Measurements from ENCODE around the gene SHROOM3. TPM values are rescaled to one million over a fixed set of nuclear protein-coding genes. Genes with fewer than 3 reads are reported as not detected.

Gene SHROOM3
- polyA plus RNA-seq, 2 of the 4 experiments (the other 2 are of a cell fraction), result 2.8 to 5.1 TPM

DNA sequence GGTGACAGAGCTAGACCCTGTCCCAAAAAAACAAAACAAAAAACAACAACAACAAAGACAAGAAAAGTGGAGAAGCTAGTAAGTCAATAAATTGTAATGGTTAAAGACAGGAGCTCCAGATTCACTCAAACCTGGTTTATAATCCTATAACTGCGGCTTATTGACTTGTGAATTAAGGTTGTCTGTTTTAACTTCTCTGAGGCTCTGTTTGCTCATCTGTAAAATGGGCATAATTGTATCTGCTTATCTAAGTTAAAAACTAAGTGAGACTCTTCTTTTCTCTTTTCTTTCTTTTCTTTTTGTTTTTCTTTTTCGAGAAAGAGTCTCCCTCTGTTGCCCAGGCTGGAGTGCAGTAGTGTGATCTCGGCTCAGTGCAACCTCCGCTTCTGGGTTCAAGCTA, 378.0 kb downstream of the SHROOM3 start:
- FAIRE-seq, result no peak
- no peaks in the 10 kb centered on the region for H3K4me1 ChIP-seq
- no peak overlapping the region for H3K4me2 ChIP-seq
- H3K4me3 ChIP-seq, result no peak overlapping the region
- 78% methylated on average over 4 of the region's 4 CpGs for WGBS (ENCODE audit: missing lambda C conversion rate)
- TF ChIP-seq, protein P1, sequence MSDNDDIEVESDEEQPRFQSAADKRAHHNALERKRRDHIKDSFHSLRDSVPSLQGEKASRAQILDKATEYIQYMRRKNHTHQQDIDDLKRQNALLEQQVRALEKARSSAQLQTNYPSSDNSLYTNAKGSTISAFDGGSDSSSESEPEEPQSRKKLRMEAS (IDR thresholded peaks at IDR 0.05), result no peak
- TF ChIP-seq ESRRA (IDR thresholded peaks at IDR 0.05; ENCODE audit: borderline replicate concordance, low read length) (no peak), POLR2AphosphoS2 (conservative IDR thresholded peaks at IDR 0.05; ENCODE audit: low read length) (no peak), SREBF2 (IDR thresholded peaks at IDR 0.05) (no peak), CHD4 (IDR thresholded peaks at IDR 0.05; ENCODE audit: borderline replicate concordance) (no peak), ZC3H11A (IDR thresholded peaks at IDR 0.05) (no peak), ZFP36 (IDR thresholded peaks at IDR 0.05; ENCODE audit: borderline replicate concordance, partially characterized antibody) (no peak), PHF8 (IDR thresholded peaks at IDR 0.05; ENCODE audit: borderline replicate concordance, low read depth) (no peak), KDM1A (IDR thresholded peaks at IDR 0.05; ENCODE audit: low read depth) (no peak), JUN (IDR thresholded peaks at IDR 0.05) (no peak)
- TF ChIP-seq, protein P2, sequence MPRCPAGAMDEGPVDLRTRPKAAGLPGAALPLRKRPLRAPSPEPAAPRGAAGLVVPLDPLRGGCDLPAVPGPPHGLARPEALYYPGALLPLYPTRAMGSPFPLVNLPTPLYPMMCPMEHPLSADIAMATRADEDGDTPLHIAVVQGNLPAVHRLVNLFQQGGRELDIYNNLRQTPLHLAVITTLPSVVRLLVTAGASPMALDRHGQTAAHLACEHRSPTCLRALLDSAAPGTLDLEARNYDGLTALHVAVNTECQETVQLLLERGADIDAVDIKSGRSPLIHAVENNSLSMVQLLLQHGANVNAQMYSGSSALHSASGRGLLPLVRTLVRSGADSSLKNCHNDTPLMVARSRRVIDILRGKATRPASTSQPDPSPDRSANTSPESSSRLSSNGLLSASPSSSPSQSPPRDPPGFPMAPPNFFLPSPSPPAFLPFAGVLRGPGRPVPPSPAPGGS (IDR thresholded peaks at IDR 0.05), result no peak
- TF ChIP-seq, protein P3, sequence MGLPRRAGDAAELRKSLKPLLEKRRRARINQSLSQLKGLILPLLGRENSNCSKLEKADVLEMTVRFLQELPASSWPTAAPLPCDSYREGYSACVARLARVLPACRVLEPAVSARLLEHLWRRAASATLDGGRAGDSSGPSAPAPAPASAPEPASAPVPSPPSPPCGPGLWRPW (IDR thresholded peaks at IDR 0.05), result no peak
- H3K9me3 ChIP-seq, result peaks cover 15% of the 10 kb centered on the region; the same call in 2 of the 3 replicates
- ATAC-seq, result no peak
- H3K27ac ChIP-seq, result no peak overlapping the region
- ChIA-PET POLR2A (no interaction called here), CTCF (no interaction called here)
- no peak for DNase-seq (ENCODE audit: low read depth in 1 of 2, low spot score in 1 of 2)

DNA sequence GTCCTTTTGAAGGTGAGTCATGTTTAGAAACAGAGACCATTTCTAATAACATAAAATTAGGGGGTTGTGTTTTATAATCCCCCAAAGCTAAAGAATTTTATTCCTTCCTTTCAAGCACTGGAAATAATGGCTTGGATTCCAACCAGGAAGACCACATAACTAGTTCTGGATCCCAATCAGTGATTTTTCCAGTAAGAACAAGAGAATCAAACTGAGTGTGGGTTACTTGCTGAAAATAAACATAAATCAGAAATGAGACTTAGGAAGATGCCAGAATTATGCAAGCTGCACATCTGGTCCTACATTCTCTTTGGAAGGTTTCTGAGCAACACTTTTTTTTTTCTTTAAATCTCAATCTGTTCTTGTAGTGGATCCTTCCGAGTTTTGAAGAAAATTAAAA, 386.6 kb downstream of the SHROOM3 start:
- no peak overlapping the region for H3K4me3 ChIP-seq
- no peak overlapping the region for H3K4me2 ChIP-seq
- no peak for ATAC-seq
- H3K4me1 ChIP-seq, result no peaks in the 10 kb centered on the region
- ChIA-PET CTCF (no interaction called here), POLR2A (no interaction called here)
- H3K27ac ChIP-seq, result no peak overlapping the region
- no peak for DNase-seq (ENCODE audit: low read depth in 1 of 2, low spot score in 1 of 2)
- WGBS (ENCODE audit: missing lambda C conversion rate), result 97% methylated on average over 1 of the region's 1 CpG
- FAIRE-seq, result no peak
- TF ChIP-seq ZNF302 (CRISPR knock-in tag; IDR thresholded peaks at IDR 0.05) (no peak), HOXB13 (CRISPR knock-in tag; IDR thresholded peaks at IDR 0.05; ENCODE audit: low read depth) (no peak), BHLHE40 (IDR thresholded peaks at IDR 0.05; ENCODE audit: low read depth, low read length) (no peak), JUN (IDR thresholded peaks at IDR 0.05) (no peak), NFE2L2 (conservative IDR thresholded peaks at IDR 0.05; ENCODE audit: low read length) (no peak), CHD2 (IDR thresholded peaks at IDR 0.05; ENCODE audit: low read length, partially characterized antibody) (no peak), CBX8 (IDR thresholded peaks at IDR 0.05) (no peak), RAD21 (conservative IDR thresholded peaks at IDR 0.05 in 1 of 2, IDR thresholded peaks at IDR 0.05 in 1 of 2) (no peak), FOSB (CRISPR knock-in tag; IDR thresholded peaks at IDR 0.05) (no peak), EHF (CRISPR knock-in tag; IDR thresholded peaks at IDR 0.05) (no peak), HOXA7 (CRISPR knock-in tag; IDR thresholded peaks at IDR 0.05) (no peak)
- TF ChIP-seq, protein P2 (IDR thresholded peaks at IDR 0.05), result no peak
- TF ChIP-seq, protein P4, sequence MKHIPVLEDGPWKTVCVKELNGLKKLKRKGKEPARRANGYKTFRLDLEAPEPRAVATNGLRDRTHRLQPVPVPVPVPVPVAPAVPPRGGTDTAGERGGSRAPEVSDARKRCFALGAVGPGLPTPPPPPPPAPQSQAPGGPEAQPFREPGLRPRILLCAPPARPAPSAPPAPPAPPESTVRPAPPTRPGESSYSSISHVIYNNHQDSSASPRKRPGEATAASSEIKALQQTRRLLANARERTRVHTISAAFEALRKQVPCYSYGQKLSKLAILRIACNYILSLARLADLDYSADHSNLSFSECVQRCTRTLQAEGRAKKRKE (CRISPR knock-in tag; IDR thresholded peaks at IDR 0.05; ENCODE audit: low read depth), result no peak
- H3K9me3 ChIP-seq, result no peaks in the 10 kb centered on the region
